Left colon (tissue), 2 donors: ENCODE results near the gene MINDY3. TPM values are rescaled to one million over a fixed set of nuclear protein-coding genes. Genes with fewer than 3 reads are reported as not detected.
A peak's percentile ranks its signal among the peaks of the same experiment; 100 is the strongest.

Experiments
- ATAC-seq: fragments of 200-7000 bp; cut with Tn5 transposase; one replicate; pipeline ENCODE4 v1.9.1; 2020; ENCODE audit warnings: mild to moderate bottlenecking, moderate library complexity
- DNase-seq, 2 donors: peaks; one replicate each; pipeline ENCODE4 v3.0.0-alpha.2; 2020
- intact Hi-C, 2 donors: fragments of 100-400 bp; cut with DNase I in 1 of 2; cut with micrococcal nuclease in 1 of 2; formaldehyde crosslinking; loops; one replicate each; pipeline versions ENCODE4 v1.11.2 to v1.14.0; 2022; cut with DNase I, micrococcal nuclease
- total RNA-seq, 2 donors: library from RNA; stranded (reverse); fragmentation: NEBNext Ultra II Directional; extraction: Animal tissue kit (Norgen Biotek cat#: 25700); gene quantifications; one replicate each; pipeline ENCODE4 v1.2.1, GENCODE V29; 2021
- donor health status: DM: no; HTN: no; CAD: no.
- donor health status: DM: yes; HTN: yes; CAD: no.

MINDY3 gene
- total RNA-seq, 2 donors from 2014 or later: 26.4 to 29.7 TPM

- DNase-seq (no peak), ATAC-seq (no peak)
- intact Hi-C loops: no loop called here
Observed at GRCh38 chr10:15747632-15748031, 112.7 kb downstream of the MINDY3 start.

DNA sequence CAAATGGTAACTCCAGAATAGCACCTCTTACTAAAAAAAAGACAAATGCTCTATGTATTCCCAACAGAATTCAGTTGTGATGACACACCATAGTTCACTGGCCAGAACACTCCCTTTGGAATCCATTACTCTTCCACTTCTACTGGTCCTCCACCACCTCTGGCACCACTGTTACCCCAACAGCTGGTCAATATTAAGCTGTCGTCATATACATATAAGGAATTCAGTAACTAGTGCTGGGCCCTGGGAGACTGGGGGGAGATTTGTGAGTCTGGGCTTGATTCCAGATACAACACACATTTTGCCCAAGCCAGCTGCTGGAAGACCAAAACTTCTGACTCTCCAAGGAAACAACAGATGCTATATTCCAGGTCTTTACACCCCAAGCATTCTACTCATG is 114.6 kb downstream of the MINDY3 start:
- no peak for ATAC-seq
- DNase-seq: no peak
- intact Hi-C loops: no loop called here

DNA sequence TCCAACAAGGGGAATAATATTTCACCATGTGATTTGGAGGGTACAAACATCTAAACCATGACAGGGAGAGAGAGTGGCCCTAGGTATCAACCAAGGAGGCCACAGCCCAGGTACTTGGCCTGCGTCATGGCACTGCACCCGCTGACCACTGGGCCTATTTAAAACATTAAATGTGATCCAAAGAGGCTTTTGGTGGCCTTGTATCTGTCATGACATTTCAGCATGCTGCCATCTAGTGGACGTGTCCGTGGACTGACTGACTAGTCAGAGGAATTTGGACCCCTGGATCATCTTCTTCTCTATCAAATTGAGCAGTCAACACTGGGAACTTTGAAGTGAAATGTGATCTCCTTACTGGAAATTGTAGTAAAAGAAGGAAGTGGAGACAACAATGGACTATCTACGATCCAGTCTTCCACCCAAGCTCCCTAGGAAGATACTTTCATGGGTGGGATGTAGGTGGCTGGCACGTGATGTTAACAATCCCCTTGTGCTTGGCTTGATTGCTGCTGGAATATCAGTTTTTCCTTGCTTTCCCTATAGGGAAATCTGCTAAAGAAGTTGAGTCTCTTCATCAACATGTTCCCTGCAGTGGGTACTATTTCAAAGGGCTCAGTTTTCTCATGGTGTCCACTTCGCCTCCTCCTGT is 116.0 kb downstream of the MINDY3 start:
- intact Hi-C loops: no loop called here
- ATAC-seq: peak; percentile 36
- DNase-seq: peak; percentile 33 to 64

- DNase-seq (no peak), ATAC-seq (no peak)
- intact Hi-C loops: no loop called here
Observed at GRCh38 chr10:15743443-15743842, 116.9 kb downstream of the MINDY3 start.

DNA sequence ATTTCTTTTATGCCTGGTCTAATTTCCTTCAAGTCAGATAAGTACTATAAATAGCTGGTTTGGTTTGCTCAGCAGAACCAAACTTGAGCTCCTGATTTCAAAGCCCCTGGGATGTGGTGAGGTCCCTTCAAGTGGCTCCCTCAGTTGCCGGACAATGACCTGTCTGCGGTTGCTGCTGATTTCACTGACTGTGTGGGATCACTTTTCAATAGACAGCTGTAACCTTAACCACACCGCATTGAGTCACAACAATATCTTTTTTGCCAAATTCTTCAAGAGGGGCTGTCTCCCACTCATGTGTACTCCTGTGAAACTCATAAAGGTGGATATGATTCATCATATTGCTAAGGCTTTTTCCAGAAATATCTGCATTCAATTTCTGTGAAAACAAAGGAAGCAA is 117.5 kb downstream of the MINDY3 start:
- ATAC-seq (no peak), DNase-seq (no peak)
- intact Hi-C loops: no loop called here

- ATAC-seq: no peak
- intact Hi-C loops: no loop called here
- DNase-seq: no peak
Observed at GRCh38 chr10:15742102-15742501, 118.2 kb downstream of the MINDY3 start.

DNA sequence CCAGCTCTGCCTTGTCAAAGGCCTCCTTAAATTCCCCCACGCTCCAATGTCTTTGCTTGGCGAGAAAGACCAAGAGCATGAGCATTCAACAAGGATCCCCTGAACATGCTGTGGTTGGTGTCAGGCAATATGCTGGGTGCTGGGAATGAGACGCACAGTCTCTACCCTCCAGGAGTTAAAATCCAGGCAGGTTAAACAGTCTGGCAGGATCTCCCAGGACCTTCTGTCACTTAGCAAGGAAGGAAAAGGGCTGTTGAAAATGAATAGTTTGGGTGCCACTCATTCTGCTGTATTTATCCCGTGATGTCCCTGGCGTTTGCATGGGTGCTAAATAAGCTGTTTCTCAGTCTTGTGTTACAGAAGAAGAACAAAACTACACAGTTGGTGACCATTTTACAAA is 118.7 kb downstream of the MINDY3 start:
- intact Hi-C loops: no loop called here
- no peak for DNase-seq
- no peak for ATAC-seq

GRCh38 chr10:15740261-15740660 is 120.0 kb downstream of the MINDY3 start:
- DNase-seq (no peak), ATAC-seq (no peak)
- intact Hi-C loops: no loop called here

- ATAC-seq (no peak), DNase-seq (no peak)
- intact Hi-C loops: no loop called here
Observed at GRCh38 chr10:15739254-15739970, 120.9 kb downstream of the MINDY3 start.

DNA sequence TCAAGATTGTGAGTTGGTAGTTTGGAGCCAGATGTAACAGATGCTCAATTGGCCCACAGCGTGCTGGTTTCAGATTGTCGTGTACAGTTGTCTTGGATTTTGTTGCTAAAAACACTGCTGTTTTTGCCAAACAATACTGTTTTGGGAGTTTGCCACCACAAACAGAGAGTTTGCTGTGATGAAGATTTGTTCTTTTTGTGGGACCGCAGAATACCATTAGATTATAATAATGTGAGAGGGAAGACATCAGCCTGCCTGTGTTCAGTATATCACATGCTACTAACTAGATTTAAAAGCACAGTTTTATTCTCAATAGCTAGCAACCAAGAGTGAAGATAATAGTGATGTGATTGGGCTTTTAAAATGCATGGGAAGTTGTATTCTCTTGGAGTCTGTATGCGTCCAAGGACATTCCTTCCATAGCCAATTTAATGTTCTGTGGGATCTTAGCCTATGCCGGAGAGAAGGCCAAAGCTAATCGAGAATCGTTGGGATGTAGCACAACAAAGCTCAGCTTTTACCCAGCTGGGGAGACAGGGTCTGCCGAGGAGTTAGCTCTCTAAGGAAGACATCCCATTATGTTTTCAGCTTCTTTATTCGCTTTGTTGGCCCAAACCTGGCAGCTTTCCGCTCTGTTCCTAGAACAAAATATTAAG is 121.9 kb downstream of the MINDY3 start:
- ATAC-seq (no peak), DNase-seq (no peak)
- intact Hi-C loops: no loop called here

DNA sequence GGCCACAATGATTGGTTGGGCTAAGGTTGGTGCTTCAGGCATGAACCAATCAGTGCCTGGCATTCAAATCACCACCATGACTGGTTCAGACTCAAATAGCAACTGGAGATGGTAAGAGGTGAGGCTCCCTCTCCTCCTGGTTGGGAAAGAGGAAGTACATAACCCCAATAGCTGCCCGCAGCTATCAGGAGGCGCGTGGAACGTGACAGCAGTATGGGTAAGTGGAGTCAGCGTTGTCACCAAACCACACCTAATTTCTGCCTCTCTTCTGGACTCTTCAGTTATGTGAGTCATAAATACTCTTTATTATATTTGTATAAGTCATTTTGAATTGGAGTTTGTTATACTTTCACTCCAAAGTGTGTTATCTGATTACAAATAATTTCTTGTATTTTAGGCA is 122.7 kb downstream of the MINDY3 start:
- intact Hi-C loops: no loop called here
- ATAC-seq: no peak
- no peak for DNase-seq

DNA sequence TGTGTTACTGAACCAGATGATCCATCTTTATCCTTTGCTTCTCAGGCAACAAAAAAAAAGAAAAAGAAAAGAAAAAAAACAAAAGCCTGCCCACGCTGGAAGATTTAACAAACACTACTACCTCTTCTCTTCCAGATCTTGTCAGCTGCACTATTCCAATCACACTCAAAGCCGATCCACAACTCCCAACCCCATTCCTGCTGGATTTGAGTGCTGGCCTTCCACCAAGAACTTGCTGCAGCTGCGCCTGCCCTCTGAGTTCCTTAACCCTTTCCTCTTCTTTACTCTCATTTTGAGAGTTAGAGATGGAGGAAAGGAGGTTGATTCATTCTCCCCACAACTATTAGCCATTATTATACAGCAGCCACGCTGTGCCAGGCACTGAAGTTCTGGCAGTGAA is 124.5 kb downstream of the MINDY3 start:
- no peak for ATAC-seq
- no peak for DNase-seq
- intact Hi-C loops: no loop called here

DNA sequence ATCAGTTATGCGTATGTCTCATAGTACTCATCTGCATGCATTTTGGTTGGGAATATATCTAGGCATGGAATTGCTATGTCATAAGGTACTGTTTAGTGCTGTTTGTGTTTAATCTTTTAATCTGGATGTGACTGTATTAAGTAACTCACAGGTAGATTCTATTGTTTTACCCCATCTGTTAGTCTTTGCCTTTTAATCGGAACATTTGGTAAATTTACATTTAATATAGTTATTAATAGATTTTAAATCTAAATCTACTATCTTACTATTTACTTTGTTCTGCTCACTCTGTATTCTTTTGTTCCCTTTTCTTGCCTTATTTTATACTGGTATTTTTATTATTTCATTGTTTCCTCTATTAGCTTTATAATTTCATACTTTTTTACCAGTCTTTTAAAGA is 130.0 kb downstream of the MINDY3 start:
- no peak for DNase-seq
- intact Hi-C loops: no loop called here
- no peak for ATAC-seq

DNA sequence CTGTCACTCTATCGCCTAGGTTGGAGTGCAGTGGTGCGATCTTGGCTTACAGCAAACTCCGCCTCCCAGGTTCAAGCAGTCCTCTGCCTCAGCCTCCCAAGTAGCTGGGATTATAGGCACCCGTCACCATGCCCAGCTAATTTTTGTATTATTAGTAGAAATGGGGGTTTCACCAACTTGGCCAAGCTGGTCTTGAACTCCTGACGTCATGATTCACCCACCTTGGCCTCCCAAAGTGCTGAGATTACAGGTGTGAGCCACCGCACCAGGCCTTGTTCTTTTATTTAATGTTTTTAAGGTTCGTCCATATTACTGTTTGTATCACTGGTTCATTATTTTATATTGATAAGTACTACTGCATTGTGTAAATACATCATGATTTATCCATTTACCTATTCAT is 130.4 kb downstream of the MINDY3 start:
- no peak for ATAC-seq
- intact Hi-C loops: loop anchor here in 1 of 2 donors (10.0 kb wide), 1 partner anchor 95 kb away; no protein-coding TSS in a partner anchor
- DNase-seq: no peak

Other genes with a start within 250 kb of the MINDY3 start
- gene ITGA8, start 140.6 kb downstream of the MINDY3 start, total RNA-seq: 1 to 10 TPM; 2.6 to 6.1 TPM